Measurements from ENCODE around the gene GPHN.
"Not testable (repeated sequence)": the region's sequence is repeated elsewhere in the genome, so short reads cannot be mapped to it uniquely, and the experiment has no call there.

The GPHN gene

GRCh38 chr14:66802962-66803361 is 295.0 kb downstream of the GPHN start:
- DNase-seq (ENCODE audit: low read depth) = no peak

GRCh38 chr14:66804141-66804540 is 296.2 kb downstream of the GPHN start:
- no peak for DNase-seq (ENCODE audit: low read depth)

GRCh38 chr14:66813636-66814035 is 305.7 kb downstream of the GPHN start:
- no peak for DNase-seq (ENCODE audit: low read depth)

- DNase-seq (ENCODE audit: low read depth) = no peak
Measured at GRCh38 chr14:66815687-66816086, 307.7 kb downstream of the GPHN start.

GRCh38 chr14:66824251-66824650 is 316.3 kb downstream of the GPHN start:
- DNase-seq (ENCODE audit: low read depth) = no peak

- no peak for DNase-seq (ENCODE audit: low read depth)
Measured at GRCh38 chr14:66827182-66827581, 319.2 kb downstream of the GPHN start.

GRCh38 chr14:66831173-66831572 is 323.2 kb downstream of the GPHN start:
- no peak for DNase-seq (ENCODE audit: low read depth)

- no peak for DNase-seq (ENCODE audit: low read depth)
Measured at GRCh38 chr14:66833816-66834215, 325.9 kb downstream of the GPHN start.

- DNase-seq (ENCODE audit: low read depth) = not testable (repeated sequence)
Measured at GRCh38 chr14:66837436-66837835, 329.5 kb downstream of the GPHN start.

- DNase-seq (ENCODE audit: low read depth) = no peak
Measured at GRCh38 chr14:66842911-66843512, 335.1 kb downstream of the GPHN start.

- DNase-seq (ENCODE audit: low read depth) = no peak
Measured at GRCh38 chr14:66850258-66850888, 342.4 kb downstream of the GPHN start.

- DNase-seq (ENCODE audit: low read depth) = no peak
Measured at GRCh38 chr14:66853311-66853710, 345.4 kb downstream of the GPHN start.

GRCh38 chr14:66857867-66858266 is 349.9 kb downstream of the GPHN start:
- no peak for DNase-seq (ENCODE audit: low read depth)

- no peak for DNase-seq (ENCODE audit: low read depth)
Measured at GRCh38 chr14:66859063-66859671, 351.2 kb downstream of the GPHN start.

- DNase-seq (ENCODE audit: low read depth) = no peak
Measured at GRCh38 chr14:66881596-66881995, 373.6 kb downstream of the GPHN start.

- no peak for DNase-seq (ENCODE audit: low read depth)
Measured at GRCh38 chr14:66884149-66884548, 376.2 kb downstream of the GPHN start.

- DNase-seq (ENCODE audit: low read depth) = no peak
Measured at GRCh38 chr14:66900719-66901118, 392.8 kb downstream of the GPHN start.

GRCh38 chr14:66910311-66910840 is 402.4 kb downstream of the GPHN start:
- DNase-seq (ENCODE audit: low read depth) = no peak

GRCh38 chr14:66916421-66916820 is 408.5 kb downstream of the GPHN start:
- DNase-seq (ENCODE audit: low read depth) = no peak

- DNase-seq (ENCODE audit: low read depth) = no peak
Measured at GRCh38 chr14:66918527-66918926, 410.6 kb downstream of the GPHN start.

GRCh38 chr14:66920196-66920595 is 412.2 kb downstream of the GPHN start:
- no peak for DNase-seq (ENCODE audit: low read depth)

GRCh38 chr14:66923251-66923650 is 415.3 kb downstream of the GPHN start:
- DNase-seq (ENCODE audit: low read depth) = no peak

GRCh38 chr14:66939409-66939808 is 431.5 kb downstream of the GPHN start:
- DNase-seq (ENCODE audit: low read depth) = no peak

Data from HS-27A (cell line).